Measurements from ENCODE around the gene DRD4.
A peak's percentile ranks its signal among the peaks of the same experiment; 100 is the strongest.

DNA sequence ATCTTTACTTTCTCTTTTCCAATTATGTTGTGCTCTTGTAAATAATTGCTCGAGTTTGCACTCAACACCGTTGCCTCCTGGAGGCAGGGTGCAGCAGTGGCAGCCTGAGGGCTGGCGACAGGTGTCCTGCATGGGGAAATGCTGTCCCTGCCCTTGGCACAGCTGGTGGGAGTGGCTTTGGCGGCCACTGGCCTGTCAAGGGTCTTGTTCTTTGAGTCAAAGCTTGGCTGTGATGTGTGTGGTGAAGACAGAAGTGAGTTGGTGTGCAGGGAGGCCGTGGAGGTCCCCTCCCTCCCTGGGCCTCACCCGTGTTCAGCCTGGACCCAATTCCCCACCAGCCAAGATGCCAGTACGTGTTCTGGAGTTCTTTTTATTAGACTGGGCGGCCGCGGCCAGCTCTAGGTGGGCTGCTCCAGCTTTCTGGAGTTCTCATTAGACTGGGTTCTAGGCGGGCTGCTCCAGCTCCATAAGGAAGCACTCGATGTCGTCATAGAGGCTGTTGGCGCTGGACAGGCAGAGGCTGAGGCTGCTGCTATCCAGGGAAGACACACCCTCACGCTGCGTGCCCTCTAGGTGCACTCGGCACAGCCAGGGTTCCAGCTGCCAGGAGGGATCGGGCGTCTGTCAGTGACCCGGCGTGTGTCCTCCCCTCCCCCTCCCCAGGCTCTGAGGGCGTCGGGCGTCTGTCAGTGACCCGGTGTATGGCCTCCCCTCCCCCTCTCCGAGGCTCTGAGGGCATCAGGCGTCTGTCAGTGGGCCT is 24.7 kb upstream of the DRD4 start:
- TF ChIP-seq, protein P1, sequence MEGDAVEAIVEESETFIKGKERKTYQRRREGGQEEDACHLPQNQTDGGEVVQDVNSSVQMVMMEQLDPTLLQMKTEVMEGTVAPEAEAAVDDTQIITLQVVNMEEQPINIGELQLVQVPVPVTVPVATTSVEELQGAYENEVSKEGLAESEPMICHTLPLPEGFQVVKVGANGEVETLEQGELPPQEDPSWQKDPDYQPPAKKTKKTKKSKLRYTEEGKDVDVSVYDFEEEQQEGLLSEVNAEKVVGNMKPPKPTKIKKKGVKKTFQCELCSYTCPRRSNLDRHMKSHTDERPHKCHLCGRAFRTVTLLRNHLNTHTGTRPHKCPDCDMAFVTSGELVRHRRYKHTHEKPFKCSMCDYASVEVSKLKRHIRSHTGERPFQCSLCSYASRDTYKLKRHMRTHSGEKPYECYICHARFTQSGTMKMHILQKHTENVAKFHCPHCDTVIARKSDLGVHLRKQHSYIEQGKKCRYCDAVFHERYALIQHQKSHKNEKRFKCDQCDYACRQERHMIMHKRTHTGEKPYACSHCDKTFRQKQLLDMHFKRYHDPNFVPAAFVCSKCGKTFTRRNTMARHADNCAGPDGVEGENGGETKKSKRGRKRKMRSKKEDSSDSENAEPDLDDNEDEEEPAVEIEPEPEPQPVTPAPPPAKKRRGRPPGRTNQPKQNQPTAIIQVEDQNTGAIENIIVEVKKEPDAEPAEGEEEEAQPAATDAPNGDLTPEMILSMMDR (IDR thresholded peaks at IDR 0.05): peak in 2 of 6 experiments; percentile 13 to 15
- TF ChIP-seq POLR2A (IDR thresholded peaks at IDR 0.05): no peak
